Esophagus muscularis mucosa (tissue), 2 donors: Measurements from ENCODE around the gene TSPAN2.

Experiments
- EP300 ChIP-seq: sonication (generic); formaldehyde crosslinking; IDR thresholded peaks from one replicate; pipeline ENCODE4 v1.6.1; 2017; ENCODE audit warnings: antibody characterized with exemption
- POLR2A ChIP-seq: fragments of 450-650 bp; IDR thresholded peaks from one replicate; pipeline ENCODE4 v1.6.1; 2017; ENCODE audit warnings: antibody characterized with exemption, moderate library complexity, mild to moderate bottlenecking, low read depth

DNA sequence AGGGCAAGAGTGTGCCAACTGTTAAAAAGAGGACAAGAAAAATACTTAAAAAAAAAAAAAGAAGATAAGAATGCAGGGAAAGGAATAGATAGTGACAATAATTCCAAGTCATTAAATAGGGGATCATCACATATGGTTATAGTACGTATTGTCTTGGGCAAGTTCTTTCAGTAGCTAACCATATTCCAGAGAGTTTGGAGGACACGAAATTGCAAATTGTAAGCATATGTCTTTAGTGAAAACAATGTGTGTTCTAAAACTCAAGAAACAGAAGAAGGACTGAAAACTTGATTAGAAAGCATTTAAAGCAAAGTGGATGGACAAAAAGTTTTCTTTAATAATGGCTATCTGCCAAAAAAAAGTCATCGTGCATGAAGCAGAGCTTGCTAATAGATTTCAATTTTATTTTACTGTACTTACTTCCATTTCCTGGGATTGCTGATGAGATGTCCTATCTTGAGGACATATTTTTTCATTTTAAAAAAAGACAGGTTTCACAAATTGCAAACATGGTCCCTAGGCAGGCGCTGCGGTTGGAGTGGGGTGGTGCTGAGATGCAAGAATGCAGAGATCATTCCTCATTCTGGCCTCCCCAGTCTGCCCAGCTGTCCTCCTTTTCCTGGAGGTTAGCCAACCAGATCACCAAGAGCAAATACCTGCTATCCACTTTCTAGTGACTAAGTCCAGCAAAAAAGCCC, 11.9 kb downstream of the TSPAN2 start:
- no peak for TF ChIP-seq POLR2A
- no peak for TF ChIP-seq EP300
